ENCODE results near the gene GLI1.

Gene GLI1

DNA sequence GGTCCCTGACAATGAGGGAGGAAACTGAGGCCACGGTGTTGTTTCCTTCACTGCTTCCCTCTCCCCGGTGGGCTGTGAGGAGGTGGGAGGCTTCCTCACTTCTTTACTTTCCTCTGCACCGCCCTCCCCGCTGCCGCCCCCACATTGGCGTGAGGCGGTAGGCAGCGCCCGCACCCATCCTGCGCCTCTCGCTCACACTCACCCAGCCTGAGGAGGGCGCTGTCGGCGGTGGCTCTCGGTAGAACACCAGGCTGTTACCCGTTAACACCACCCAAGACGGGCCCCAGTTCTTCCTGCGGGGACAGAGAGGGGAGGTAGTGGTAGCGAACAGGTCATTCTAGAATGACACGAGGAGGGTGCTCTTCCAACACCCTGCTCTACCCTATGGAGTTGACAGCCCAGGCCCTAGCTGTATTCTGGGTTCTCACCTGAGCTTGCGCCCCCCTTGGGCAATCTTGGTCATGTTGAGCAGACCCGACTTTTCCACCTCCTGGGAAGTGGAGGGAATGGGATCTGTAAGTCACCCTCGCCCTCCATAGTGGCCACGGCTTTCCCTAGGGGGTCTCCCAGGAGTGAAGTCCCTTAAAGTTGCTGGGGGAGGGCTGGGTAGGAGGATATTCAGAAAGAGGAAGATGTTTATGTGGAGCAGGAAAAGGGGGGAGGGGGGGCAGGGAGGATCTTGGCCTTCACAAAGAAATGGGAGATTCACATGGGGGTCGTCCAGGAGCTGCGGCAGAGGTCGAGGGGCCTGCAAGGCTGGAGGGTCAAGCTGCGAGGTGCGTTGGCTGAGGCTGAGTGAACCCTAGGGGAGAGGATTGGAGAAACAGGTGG is 16.8 kb downstream of the GLI1 start:
- no peak for DNase-seq (ENCODE audit: low read depth)
- TF ChIP-seq, protein P1, sequence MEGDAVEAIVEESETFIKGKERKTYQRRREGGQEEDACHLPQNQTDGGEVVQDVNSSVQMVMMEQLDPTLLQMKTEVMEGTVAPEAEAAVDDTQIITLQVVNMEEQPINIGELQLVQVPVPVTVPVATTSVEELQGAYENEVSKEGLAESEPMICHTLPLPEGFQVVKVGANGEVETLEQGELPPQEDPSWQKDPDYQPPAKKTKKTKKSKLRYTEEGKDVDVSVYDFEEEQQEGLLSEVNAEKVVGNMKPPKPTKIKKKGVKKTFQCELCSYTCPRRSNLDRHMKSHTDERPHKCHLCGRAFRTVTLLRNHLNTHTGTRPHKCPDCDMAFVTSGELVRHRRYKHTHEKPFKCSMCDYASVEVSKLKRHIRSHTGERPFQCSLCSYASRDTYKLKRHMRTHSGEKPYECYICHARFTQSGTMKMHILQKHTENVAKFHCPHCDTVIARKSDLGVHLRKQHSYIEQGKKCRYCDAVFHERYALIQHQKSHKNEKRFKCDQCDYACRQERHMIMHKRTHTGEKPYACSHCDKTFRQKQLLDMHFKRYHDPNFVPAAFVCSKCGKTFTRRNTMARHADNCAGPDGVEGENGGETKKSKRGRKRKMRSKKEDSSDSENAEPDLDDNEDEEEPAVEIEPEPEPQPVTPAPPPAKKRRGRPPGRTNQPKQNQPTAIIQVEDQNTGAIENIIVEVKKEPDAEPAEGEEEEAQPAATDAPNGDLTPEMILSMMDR (IDR thresholded peaks at IDR 0.05; ENCODE audit: control insufficient read depth, extremely low read depth, insufficient read depth): no peak
- no peak overlapping the region for H3K4me3 ChIP-seq (ENCODE audit: low read depth, low read length)

DNA sequence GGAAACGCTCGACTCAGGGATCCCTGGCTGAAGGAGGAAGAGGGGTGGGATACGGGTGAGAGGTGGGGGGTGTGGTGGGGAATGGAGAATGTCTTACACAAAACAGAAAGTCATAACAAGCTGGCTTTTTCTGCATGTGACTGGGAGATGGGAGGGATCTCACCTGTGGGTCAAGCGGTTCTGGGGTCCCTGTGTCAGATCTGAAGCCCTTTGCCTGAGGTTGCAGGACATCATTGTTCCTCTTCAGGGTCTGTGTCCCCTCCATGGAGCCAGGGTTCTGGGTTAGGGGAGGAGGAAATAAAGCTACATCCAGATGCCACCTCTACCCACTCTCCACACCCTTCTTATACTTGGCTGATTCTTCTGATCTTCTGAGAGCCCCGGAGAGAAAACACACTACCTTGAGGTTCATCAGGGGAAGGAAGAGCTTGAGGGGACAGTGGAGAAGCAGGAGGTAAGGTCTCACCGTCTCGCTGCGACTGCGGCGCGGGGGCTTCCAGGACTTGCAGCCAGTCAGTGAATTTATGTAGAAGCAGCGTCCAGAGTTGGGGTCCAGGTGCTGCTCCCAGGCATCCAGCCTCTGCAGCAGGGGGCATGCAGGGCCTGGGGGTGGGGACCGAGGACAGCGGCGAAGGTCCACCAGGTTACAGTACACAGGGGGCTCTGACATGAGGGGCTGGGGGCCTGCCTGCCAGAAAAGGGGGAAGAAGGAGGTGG is 17.6 kb downstream of the GLI1 start:
- DNase-seq (ENCODE audit: low read depth): no peak
- no peak overlapping the region for H3K4me3 ChIP-seq (ENCODE audit: low read depth, low read length)
- TF ChIP-seq, protein P1 (IDR thresholded peaks at IDR 0.05; ENCODE audit: control insufficient read depth, extremely low read depth, insufficient read depth): no peak

DNA sequence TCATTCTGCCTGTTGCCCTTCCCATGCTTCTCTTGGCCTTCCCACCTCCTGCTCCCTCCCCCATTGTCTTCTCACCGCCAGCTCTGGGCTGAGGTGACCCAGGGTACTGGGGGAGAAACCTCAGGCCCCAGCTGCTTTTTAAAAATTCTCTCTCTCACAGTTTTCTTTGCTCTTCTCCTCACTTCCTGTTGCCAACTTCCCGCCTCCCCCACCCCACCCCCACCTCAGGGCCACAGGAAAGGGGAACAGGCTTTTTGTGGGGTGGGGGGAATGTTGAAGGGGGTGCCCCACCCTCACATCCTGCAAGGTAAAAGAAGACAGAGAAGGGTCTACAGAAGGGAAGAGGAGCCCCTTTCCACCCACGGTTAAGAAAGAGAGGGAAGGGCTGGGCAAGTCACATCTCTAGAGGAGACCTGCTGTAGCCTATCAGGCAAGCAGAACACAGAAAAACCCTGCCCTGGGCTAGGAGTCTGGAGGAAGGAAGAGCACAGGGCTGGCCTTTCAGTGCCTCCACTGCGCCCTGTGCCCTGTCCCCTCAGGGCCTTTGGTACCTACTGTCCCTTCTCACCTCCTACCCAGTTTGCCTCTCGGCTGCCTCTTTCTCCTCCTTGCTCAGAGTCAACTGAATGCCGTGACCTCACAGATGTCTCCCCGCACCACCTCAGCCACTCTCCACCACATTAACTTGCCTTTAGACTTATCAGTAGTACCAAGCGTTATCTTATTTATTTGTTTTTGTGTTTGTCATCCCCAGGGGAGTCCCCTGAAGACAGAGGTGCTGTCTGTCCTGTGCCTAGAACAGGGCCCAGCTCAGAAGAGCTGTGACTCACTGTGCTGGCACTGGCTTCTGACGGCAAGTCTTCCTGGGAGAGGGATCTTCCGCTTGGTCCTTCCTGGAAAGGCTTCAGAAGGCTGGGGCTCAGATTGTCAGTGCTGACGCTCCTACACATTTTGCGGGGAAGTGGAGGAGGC is 18.4 kb downstream of the GLI1 start:
- TF ChIP-seq, protein P1 (IDR thresholded peaks at IDR 0.05; ENCODE audit: control insufficient read depth, extremely low read depth, insufficient read depth): no peak
- DNase-seq (ENCODE audit: low read depth): no peak
- H3K4me3 ChIP-seq (ENCODE audit: low read depth, low read length): no peak overlapping the region

DNA sequence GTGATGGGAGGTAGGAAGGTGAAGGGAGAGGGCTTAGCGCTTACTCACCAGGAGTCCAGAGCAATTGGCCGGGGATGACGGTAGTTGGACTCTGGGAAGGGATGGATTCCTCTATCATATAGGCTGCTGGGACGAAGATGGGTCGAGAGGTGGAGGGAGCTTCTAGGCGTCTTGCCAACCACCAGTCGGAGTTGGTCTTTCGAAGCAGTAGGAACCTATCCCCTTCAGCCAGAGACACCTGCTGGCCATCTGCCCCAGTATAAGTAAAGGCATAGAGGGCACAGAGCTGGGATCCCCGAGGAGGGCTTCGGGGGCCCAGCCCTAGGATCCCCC is 19.4 kb downstream of the GLI1 start:
- no peak overlapping the region for H3K4me3 ChIP-seq (ENCODE audit: low read depth, low read length)
- TF ChIP-seq, protein P1 (IDR thresholded peaks at IDR 0.05; ENCODE audit: control insufficient read depth, extremely low read depth, insufficient read depth): no peak
- DNase-seq (ENCODE audit: low read depth): no peak

DNA sequence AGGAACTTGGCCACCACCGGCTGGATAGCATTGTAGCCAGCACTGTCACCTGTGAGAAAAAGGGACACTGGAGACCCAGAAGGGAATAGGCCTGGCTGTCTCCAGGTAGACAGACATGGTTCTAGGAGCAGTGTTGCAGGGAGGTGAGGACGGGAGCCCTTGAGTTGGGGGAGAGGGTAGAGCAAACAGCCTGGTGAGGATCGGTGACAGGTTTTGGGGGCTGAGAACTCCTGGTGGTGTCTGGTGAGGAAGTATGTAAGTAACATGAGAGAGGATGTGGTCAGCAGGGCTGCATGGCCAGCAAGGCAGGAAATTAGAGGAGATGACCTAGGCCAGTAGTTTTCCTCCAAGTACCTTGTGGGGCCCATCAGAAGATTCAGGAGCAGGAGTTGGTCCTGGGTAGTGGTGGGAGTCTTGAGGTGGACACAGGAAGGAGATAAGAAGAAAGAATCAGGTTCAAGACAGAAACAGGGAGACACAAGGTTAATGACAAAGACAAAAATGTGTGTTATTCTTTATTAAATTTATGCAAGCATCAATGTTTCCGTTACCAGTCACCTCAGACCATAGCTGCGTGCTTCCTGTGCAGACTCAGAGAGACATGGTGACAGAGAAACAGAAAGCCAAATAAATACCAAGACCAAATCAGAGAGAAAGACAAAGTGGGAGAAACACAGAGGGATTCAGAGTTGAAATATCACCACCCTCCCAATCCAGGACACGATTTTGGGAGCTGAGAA is 20.0 kb downstream of the GLI1 start, which contains the start of gene ARHGAP9:
ARHGAP9 (minus strand) TSS at position 491 of the 740 bp plus-strand sequence; CDS start at position 31, 460 bp downstream.
- TF ChIP-seq, protein P1 (IDR thresholded peaks at IDR 0.05; ENCODE audit: control insufficient read depth, extremely low read depth, insufficient read depth): no peak
- no peak for DNase-seq (ENCODE audit: low read depth)
- no peak within 1 kb of the TSS for H3K4me3 ChIP-seq (ENCODE audit: low read depth, low read length)

DNA sequence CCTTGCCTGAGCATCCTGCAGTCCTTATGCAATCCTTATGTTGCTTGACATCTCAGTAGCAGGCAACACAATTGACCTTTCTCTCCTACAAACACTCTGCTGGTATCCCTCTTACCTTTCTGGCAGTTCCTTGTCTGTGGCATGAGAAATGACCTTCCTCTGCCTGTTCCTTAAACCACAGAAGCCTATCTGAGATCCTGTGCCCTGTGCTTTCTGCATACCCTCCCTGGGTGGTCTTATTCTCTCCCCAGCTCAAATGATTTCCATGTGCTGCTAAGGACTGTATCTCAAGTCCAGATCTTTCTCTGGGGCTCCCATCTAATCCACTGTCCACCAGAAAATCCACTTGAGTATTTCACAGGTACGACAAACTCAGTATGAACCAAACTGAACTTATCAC is 22.1 kb downstream of the GLI1 start:
- TF ChIP-seq, protein P1 (IDR thresholded peaks at IDR 0.05; ENCODE audit: control insufficient read depth, extremely low read depth, insufficient read depth): no peak
- no peak overlapping the region for H3K4me3 ChIP-seq (ENCODE audit: low read depth, low read length)

More for the DNA sequence above, 22.1 kb downstream of the GLI1 start:
- DNase-seq (ENCODE audit: low read depth): no peak

Measured in LNCaP clone FGC (cell line).